Measurements from ENCODE around the gene TASOR.

The TASOR gene

GRCh38 chr3:56664823-56665222 lies 18.2 kb downstream of the TASOR start:
- no peak for TF ChIP-seq CTCF (IDR thresholded peaks at IDR 0.05; ENCODE audit: low read depth, low read length, missing control alignments)
- no peak overlapping the region for H3K4me3 ChIP-seq (ENCODE audit: low read depth, low read length)
- no peak for DNase-seq (ENCODE audit: low read depth)

GRCh38 chr3:56655709-56656108 lies 27.4 kb downstream of the TASOR start:
- no peak for TF ChIP-seq CTCF (IDR thresholded peaks at IDR 0.05; ENCODE audit: low read depth, low read length, missing control alignments)
- DNase-seq (ENCODE audit: low read depth): no peak
- no peak overlapping the region for H3K4me3 ChIP-seq (ENCODE audit: low read depth, low read length)

DNA sequence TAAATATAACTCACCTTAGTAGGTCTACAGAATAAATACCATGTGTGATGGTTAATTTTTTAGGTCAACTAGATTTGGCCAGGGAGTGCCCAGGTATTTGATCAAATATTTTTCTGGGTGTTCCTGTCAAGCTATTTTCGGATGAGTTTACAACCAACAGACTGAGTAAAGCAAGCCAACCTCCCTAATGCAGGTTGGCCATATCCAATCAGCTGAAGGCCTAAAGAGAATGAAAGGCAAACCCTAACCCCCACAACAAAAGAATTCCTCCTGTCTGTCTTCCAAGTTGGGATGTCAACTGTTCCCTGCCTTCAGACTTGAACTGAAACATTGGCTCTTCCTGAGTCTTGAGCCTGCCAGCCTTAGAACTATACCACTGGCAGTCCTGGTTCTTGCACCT lies 28.6 kb downstream of the TASOR start:
- H3K4me3 ChIP-seq (ENCODE audit: low read depth, low read length): no peak overlapping the region
- no peak for DNase-seq (ENCODE audit: low read depth)
- TF ChIP-seq CTCF (IDR thresholded peaks at IDR 0.05; ENCODE audit: low read depth, low read length, missing control alignments): no peak

GRCh38 chr3:56645407-56645806 lies 37.7 kb downstream of the TASOR start:
- no peak for DNase-seq (ENCODE audit: low read depth)
- no peak overlapping the region for H3K4me3 ChIP-seq (ENCODE audit: low read depth, low read length)
- TF ChIP-seq CTCF (IDR thresholded peaks at IDR 0.05; ENCODE audit: low read depth, low read length, missing control alignments): no peak

- no peak for DNase-seq (ENCODE audit: low read depth)
- no peak overlapping the region for H3K4me3 ChIP-seq (ENCODE audit: low read depth, low read length)
- no peak for TF ChIP-seq CTCF (IDR thresholded peaks at IDR 0.05; ENCODE audit: low read depth, low read length, missing control alignments)
Measured at GRCh38 chr3:56633602-56634535, 49.2 kb downstream of the TASOR start.
